IMR-90 (cell line): ENCODE results near the gene RMC1. TPM values are rescaled to one million over a fixed set of nuclear protein-coding genes. Genes with fewer than 3 reads are reported as not detected.

Experiments used
- ATAC-seq: fragments of 200-7000 bp; cut with Tn5 transposase; 2 replicates; pipeline ENCODE4 v1.9.1; 2020; ENCODE audit warnings: low read depth, mild to moderate bottlenecking, moderate library complexity
- BruUV-seq: library from RNA; stranded (reverse); fragments of 400-500 nt; replicated peaks from 2 replicates; lab custom pipeline; 2021; lab: Mats Ljungman, UMichigan
- CTCF ChIA-PET: fragments of 300-600 bp; formaldehyde crosslinking; extraction: SDS; loops from one replicate; lab custom pipeline; 2021; ENCODE audit warnings: antibody characterized with exemption; lab: Yijun Ruan, JAX
- POLR2A ChIA-PET: fragments of 300-600 bp; sonication (Branson Sonifier 250); formaldehyde crosslinking; loops from one replicate; lab custom pipeline; 2022; ENCODE audit warnings: antibody characterized with exemption; ENCODE audit not compliant: unreplicated experiment; lab: Charles Lee
- DNase-seq: peaks from one replicate; pipeline ENCODE4 v3.0.0; 2013
- H2AFZ ChIP-seq: replicated peaks from 2 replicates; pipeline ENCODE3; 2013; ENCODE audit warnings: low read length, mild to moderate bottlenecking; ENCODE audit not compliant: poor library complexity
- H2AK5ac ChIP-seq: 2 replicates; pipeline ENCODE4 v1.6.1; 2013; ENCODE audit warnings: low read depth, low read length, inconsistent platforms
- H2AK9ac ChIP-seq: replicated peaks from 2 replicates; pipeline ENCODE3; 2013; ENCODE audit warnings: mild to moderate bottlenecking, low read depth, low read length, moderate library complexity; ENCODE audit not compliant: poor library complexity
- H2BK120ac ChIP-seq: 2 replicates; pipeline ENCODE4 v1.6.1; 2013; ENCODE audit warnings: low read depth, low read length, inconsistent platforms
- H2BK15ac ChIP-seq: 3 replicates; pipeline ENCODE4 v1.6.1; 2013; ENCODE audit warnings: low read depth, low read length, inconsistent platforms
- H2BK20ac ChIP-seq: 2 replicates; pipeline ENCODE4 v1.6.1; 2013; ENCODE audit warnings: low read depth, mild to moderate bottlenecking, inconsistent platforms, low read length, moderate library complexity
- H2BK5ac ChIP-seq: 2 replicates; pipeline ENCODE4 v1.6.1; 2013; ENCODE audit warnings: mild to moderate bottlenecking, low read depth, low read length, inconsistent platforms; ENCODE audit not compliant: poor library complexity, severe bottlenecking
- H3K14ac ChIP-seq: replicated peaks from 2 replicates; pipeline ENCODE4 v1.6.1; 2013; ENCODE audit warnings: low read depth, low read length, inconsistent platforms
- H3K18ac ChIP-seq: 2 replicates; pipeline ENCODE4 v1.6.1; 2013; ENCODE audit warnings: low read depth, low read length, control low read depth
- H3K23ac ChIP-seq: 2 replicates; pipeline ENCODE4 v1.6.1; 2013; ENCODE audit warnings: low read depth, low read length, inconsistent platforms
- H3K27ac ChIP-seq: 2 replicates; pipeline ENCODE4 v1.5.1; 2013; ENCODE audit warnings: mild to moderate bottlenecking, control low read depth, low read length; ENCODE audit not compliant: insufficient read depth
- H3K27me3 ChIP-seq: 2 replicates; pipeline ENCODE4 v1.6.1; 2013; ENCODE audit warnings: low read length; ENCODE audit not compliant: control insufficient read depth, insufficient read depth
- H3K36me3 ChIP-seq: 2 replicates; pipeline ENCODE4 v1.6.1; 2013; ENCODE audit warnings: low read length, mixed read lengths; ENCODE audit not compliant: control insufficient read depth, insufficient read depth
- H3K4ac ChIP-seq: 2 replicates; pipeline ENCODE4 v1.6.1; 2013; ENCODE audit warnings: low read depth, low read length, inconsistent platforms
- H3K4me1 ChIP-seq: 2 replicates; pipeline ENCODE4 v1.6.1; 2013; ENCODE audit warnings: low read length, mixed read lengths; ENCODE audit not compliant: control insufficient read depth, insufficient read depth
- H3K4me2 ChIP-seq: 2 replicates; pipeline ENCODE4 v1.6.1; 2013; ENCODE audit warnings: low read depth, mild to moderate bottlenecking, control low read depth, low read length, moderate library complexity
- H3K4me3 ChIP-seq: 2 replicates; pipeline ENCODE4 v1.5.1; 2013; ENCODE audit warnings: low read depth, mild to moderate bottlenecking, control low read depth, low read length, moderate library complexity; ENCODE audit not compliant: insufficient read depth
- H3K56ac ChIP-seq: 2 replicates; pipeline ENCODE4 v1.6.1; 2013; ENCODE audit warnings: low read length, inconsistent platforms; ENCODE audit not compliant: insufficient read depth; ENCODE audit errors: extremely low read depth
- H3K79me1 ChIP-seq, 2 experiments: 2 replicates each; pipeline ENCODE4 v1.6.1; 2013; ENCODE audit warnings: low read length in 2 of 2, inconsistent platforms in 1 of 2, low read depth in 1 of 2
- H3K9ac ChIP-seq: 2 replicates; pipeline ENCODE4 v1.6.1; 2013; ENCODE audit warnings: low read depth, low read length, control low read depth
- H3K9me1 ChIP-seq: 2 replicates; pipeline ENCODE4 v1.6.1; 2013; ENCODE audit warnings: low read length, inconsistent platforms; ENCODE audit not compliant: insufficient read depth
- H3K9me3 ChIP-seq: 2 replicates; pipeline ENCODE4 v1.6.1; 2013; ENCODE audit warnings: low read length; ENCODE audit not compliant: control insufficient read depth, insufficient read depth
- H4K20me1 ChIP-seq: 2 replicates; pipeline ENCODE4 v1.6.1; 2013; ENCODE audit warnings: low read length, inconsistent platforms; ENCODE audit not compliant: insufficient read depth
- H4K5ac ChIP-seq: 2 replicates; pipeline ENCODE4 v1.6.1; 2013; ENCODE audit warnings: mild to moderate bottlenecking, low read depth, low read length, control low read depth
- H4K8ac ChIP-seq, 2 experiments: 2 replicates each; pipeline ENCODE4 v1.6.1; 2013; ENCODE audit warnings: low read depth in 2 of 2, low read length in 2 of 2, control low read depth in 1 of 2, inconsistent platforms in 1 of 2
- H4K91ac ChIP-seq: 2 replicates; pipeline ENCODE4 v1.6.1; 2013; ENCODE audit warnings: low read depth, low read length, inconsistent platforms; ENCODE audit not compliant: insufficient read depth
- CEBPB ChIP-seq: IDR thresholded peaks from 2 replicates; pipeline ENCODE4 v1.6.1; 2012; ENCODE audit warnings: low read depth, low read length, improper control_type of control experiment
- CHD1 ChIP-seq: IDR thresholded peaks from 2 replicates; pipeline ENCODE4 v1.6.1; 2012; ENCODE audit warnings: low read depth, low read length, improper control_type of control experiment
- MAFK ChIP-seq: IDR thresholded peaks from 2 replicates; pipeline ENCODE4 v1.6.1; 2012; ENCODE audit warnings: low read depth, low read length, improper control_type of control experiment
- POLR2A ChIP-seq: IDR thresholded peaks from 2 replicates; pipeline ENCODE4 v1.6.1; 2012; ENCODE audit warnings: mild to moderate bottlenecking, low read depth, low read length
- SMC3 ChIP-seq: fragments of 150-350 bp; IDR thresholded peaks from 2 replicates; pipeline ENCODE4 v1.6.1; 2016; ENCODE audit warnings: low read depth, mild to moderate bottlenecking, antibody characterized with exemption, low read length, moderate library complexity
- WGBS, 2 experiments: methylation state at CpG; one replicate each; pipeline versions ENCODE4 v1.1.5 to v1.1.7; 2013; ENCODE audit warnings: missing lambda C conversion rate in 2 of 2; ENCODE audit not compliant: insufficient read length in 1 of 2; ENCODE audit errors: extremely low coverage in 2 of 2; 5-methylcytosine and 5-hydroxymethylcytosine counted together
- dilution Hi-C: fragments of 300-500 bp; cut with HindIII; formaldehyde crosslinking; loops from one replicate; pipeline ENCODE4 v1.14.3; 2018; ENCODE audit warnings: low sequenced_read_pairs; ENCODE audit not compliant: unreplicated experiment
- in situ Hi-C: fragments of 300-500 bp; cut with MboI; formaldehyde crosslinking; loops from 3 replicates; pipeline ENCODE4 v1.14.3; 2019; ENCODE audit warnings: low sequenced_read_pairs, inconsistent platforms, mixed read lengths
- intact Hi-C: fragments of 100-400 bp; cut with micrococcal nuclease; formaldehyde crosslinking; loops from 2 replicates; pipeline ENCODE4 v1.10.0; 2022
- polyA plus RNA-seq, 3 experiments: library from polyadenylated mRNA; depleted of rRNA; stranded (reverse); fragments of >200 nt; gene quantifications; 2 replicates each; pipeline ENCODE4 v1.2.3, GENCODE V29; 2012; ENCODE audit warnings: low replicate concordance in 1 of 3
- total RNA-seq: library from RNA; depleted of rRNA; stranded (reverse); fragments of >200 nt; gene quantifications from 2 replicates; pipeline ENCODE4 v1.2.3, GENCODE V29; 2012

Gene RMC1
- total and polyA plus RNA-seq, 2 of the 4 experiments (the other 2 are of a cell fraction): 14.2 to 18.0 TPM

DNA sequence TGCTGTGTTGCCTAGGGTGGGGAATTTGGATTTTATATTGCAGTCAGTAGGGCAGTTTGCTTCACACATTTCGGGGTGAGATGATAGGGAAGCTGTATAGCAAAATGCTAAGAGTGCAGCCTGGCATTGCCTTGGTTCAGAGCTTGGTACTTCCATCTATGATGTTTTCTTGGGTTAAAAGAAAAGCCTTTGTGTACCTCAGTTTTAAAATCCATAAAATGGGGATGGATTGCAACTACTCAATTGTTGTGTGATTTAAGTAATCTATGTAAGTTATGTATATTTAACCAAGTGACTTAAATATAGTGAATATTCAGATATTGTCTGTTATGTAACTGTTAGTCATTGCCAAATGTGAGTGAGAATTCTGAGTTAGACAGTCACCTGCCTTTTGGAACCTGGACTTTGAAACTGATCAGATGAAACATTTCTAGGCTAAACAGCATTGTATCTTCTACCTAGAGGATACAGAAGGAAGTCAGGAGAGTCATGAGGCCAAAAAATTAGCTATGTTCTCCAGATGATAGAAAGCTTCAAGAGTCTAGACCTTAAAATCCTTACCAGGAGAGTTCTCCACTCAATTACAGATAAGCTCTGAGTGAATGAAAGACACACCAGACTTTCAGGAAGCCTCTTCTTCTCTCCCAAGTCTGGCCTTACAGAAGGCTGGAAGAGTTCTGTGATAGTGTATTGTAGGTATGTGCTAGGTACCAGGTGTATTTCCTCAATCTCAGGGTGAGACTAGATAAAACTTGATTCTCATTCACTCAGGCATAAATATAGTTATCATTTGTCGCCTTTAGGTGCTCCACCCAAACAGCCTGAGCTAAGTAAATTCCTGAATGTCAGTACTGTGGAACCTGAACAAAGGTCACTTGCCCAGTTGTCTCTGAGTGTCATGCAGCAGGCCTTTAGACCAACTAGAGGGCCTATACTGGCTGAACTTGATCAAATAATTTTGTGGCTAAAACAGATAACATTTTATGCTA, 42.7 kb upstream of the RMC1 start (continued):
- TF ChIP-seq SMC3 (no peak), CHD1 (no peak)

DNA sequence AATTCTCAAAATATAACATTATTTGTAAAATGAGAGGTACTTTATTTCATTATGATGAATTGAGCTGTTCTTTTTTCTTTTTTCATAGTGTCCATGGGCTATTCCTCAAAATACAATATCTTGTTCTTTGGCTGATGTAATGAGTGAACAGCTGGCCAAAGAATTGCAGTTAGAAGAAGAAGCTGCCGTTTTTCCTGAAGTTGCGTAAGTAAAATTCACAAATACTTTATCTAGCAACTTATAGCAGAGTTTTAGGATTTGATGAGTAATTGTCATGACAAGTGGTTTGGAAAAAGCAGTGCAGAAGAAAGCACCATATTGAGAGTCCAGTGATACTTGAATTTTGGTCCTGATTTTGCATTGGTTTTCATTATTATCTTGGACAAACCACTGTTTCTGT, 40.4 kb upstream of the RMC1 start:
- in situ Hi-C loops: no loop called here
- no peak overlapping the region for H3K14ac ChIP-seq
- H2BK120ac ChIP-seq: no peak overlapping the region
- WGBS, 2 experiments: no CpG with 5 or more reads among the region's 2 CpGs
- H4K8ac ChIP-seq: no peak overlapping the region
- H2AK9ac ChIP-seq: no peak overlapping the region
- H3K36me3 ChIP-seq: peaks cover 36% of the 10 kb centered on the region
- dilution Hi-C loops: no loop called here
- no peak overlapping the region for H2AFZ ChIP-seq
- no peak overlapping the region for H3K56ac ChIP-seq
- H2AK5ac ChIP-seq: no peak overlapping the region
- H3K27me3 ChIP-seq: no peaks in the 10 kb centered on the region
- no peak overlapping the region for H2BK5ac ChIP-seq
- intact Hi-C loops: loop anchor here (2.0 kb wide), 2 partner anchors 16 to 20 kb away; no protein-coding TSS in a partner anchor
- ChIA-PET CTCF (interaction anchor here (0.5 kb wide), 1 partner anchor 24 kb away, joined by 3 read pairs; no protein-coding TSS in a partner anchor), POLR2A (no interaction called here)
- H3K4me2 ChIP-seq: no peak overlapping the region
- H3K4ac ChIP-seq: no peak overlapping the region
- H3K9ac ChIP-seq: no peak overlapping the region
- ATAC-seq (peak; percentile 21; the same call in 1 of the 2 replicates), DNase-seq (peak; percentile 60)
- H4K91ac ChIP-seq: no peak overlapping the region
- H3K4me1 ChIP-seq: peaks cover 3% of the 10 kb centered on the region; the same call in 1 of the 2 replicates
- no peak for TF ChIP-seq MAFK
- no peak for TF ChIP-seq POLR2A
- TF ChIP-seq CEBPB: peak; percentile 68
- no peak overlapping the region for H2BK15ac ChIP-seq
- no peak overlapping the region for H3K27ac ChIP-seq
- no TSS peak for BruUV-seq
- H3K18ac ChIP-seq: no peak overlapping the region
- no peak overlapping the region for H3K23ac ChIP-seq
- H2BK20ac ChIP-seq: no peak overlapping the region
- peaks cover 14% of the 10 kb centered on the region for H3K9me1 ChIP-seq
- peaks cover 53% of the 10 kb centered on the region for H4K20me1 ChIP-seq
- H3K79me1 ChIP-seq: peaks cover 23 to 63% of the 10 kb centered on the region in 2 experiments
- H3K4me3 ChIP-seq: no peak overlapping the region
- H3K9me3 ChIP-seq: no peaks in the 10 kb centered on the region
- H4K5ac ChIP-seq: no peak overlapping the region
